GM18511 (cell line): ENCODE results near the gene ARRDC5.
"Not testable (repeated sequence)": the region's sequence is repeated elsewhere in the genome, so short reads cannot be mapped to it uniquely, and the experiment has no call there.

Experiments used
- ATAC-seq: cut with Tn5 transposase; IDR thresholded peaks from one replicate; pipeline ENCODE4 v1.9.1; 2021; ENCODE audit warnings: mild to moderate bottlenecking, moderate library complexity; ENCODE audit not compliant: unreplicated experiment

The ARRDC5 gene

GRCh38 chr19:4871711-4872110 is 31.0 kb downstream of the ARRDC5 start:
- no peak for ATAC-seq

- ATAC-seq = no peak
Observed at GRCh38 chr19:4870025-4870700, 32.5 kb downstream of the ARRDC5 start.

- no peak for ATAC-seq
Observed at GRCh38 chr19:4868286-4868834, 34.3 kb downstream of the ARRDC5 start.

GRCh38 chr19:4867534-4868285 is 35.0 kb downstream of the ARRDC5 start, which contains the start of gene PLIN3:
PLIN3 (minus strand) TSS chr19:4867667; CDS start chr19:4861394, 6,273 bp downstream.
- peak; percentile 75 for ATAC-seq

GRCh38 chr19:4866595-4867424 is 35.9 kb downstream of the ARRDC5 start:
- ATAC-seq = no peak

GRCh38 chr19:4861147-4861546 is 41.5 kb downstream of the ARRDC5 start:
- ATAC-seq = no peak

- ATAC-seq = no peak
Observed at GRCh38 chr19:4859697-4860096, 43.0 kb downstream of the ARRDC5 start.

- not testable (repeated sequence) for ATAC-seq
Observed at GRCh38 chr19:4856468-4856867, 46.2 kb downstream of the ARRDC5 start.

- not testable (repeated sequence) for ATAC-seq
Observed at GRCh38 chr19:4853506-4853905, 49.2 kb downstream of the ARRDC5 start.

GRCh38 chr19:4852484-4852883 is 50.2 kb downstream of the ARRDC5 start:
- no peak for ATAC-seq

GRCh38 chr19:4851551-4852290 is 51.0 kb downstream of the ARRDC5 start:
- ATAC-seq = no peak

- ATAC-seq = no peak
Observed at GRCh38 chr19:4849019-4849418, 53.7 kb downstream of the ARRDC5 start.

- ATAC-seq = no peak
Observed at GRCh38 chr19:4847190-4847973, 55.3 kb downstream of the ARRDC5 start.

- ATAC-seq = not testable (repeated sequence)
Observed at GRCh38 chr19:4845975-4846374, 56.7 kb downstream of the ARRDC5 start.

GRCh38 chr19:4844348-4845179 is 58.1 kb downstream of the ARRDC5 start:
- ATAC-seq = no peak

- ATAC-seq = no peak
Observed at GRCh38 chr19:4843647-4843965, 59.1 kb downstream of the ARRDC5 start.
